H1 (cell line): ENCODE results near the gene GTF2I.
"Not testable (repeated sequence)": the region's sequence is repeated elsewhere in the genome, so short reads cannot be mapped to it uniquely, and the experiment has no call there.

ENCODE experiments used
- CBX5 ChIP-seq: fragments of 300-800, 300-1000 bp; sonication (generic); IDR thresholded peaks from 2 replicates; pipeline ENCODE4 v1.7.1; 2016; ENCODE audit warnings: antibody characterized with exemption, low read length, low read depth
- CBX8 ChIP-seq: fragments of 300-800, 300-1000 bp; sonication (generic); IDR thresholded peaks from 2 replicates; pipeline ENCODE4 v1.7.1; 2016; ENCODE audit warnings: low read depth, low read length, borderline replicate concordance
- CTCF ChIP-seq, 3 experiments: IDR thresholded peaks; 1 replicate in 2 of 3; 2 replicates in 1 of 3; pipeline versions ENCODE4 v1.5.1 to v1.6.1; 2011; ENCODE audit warnings: low read length in 3 of 3, mild to moderate bottlenecking in 3 of 3, inconsistent platforms in 2 of 3, low read depth in 1 of 3, moderate library complexity in 1 of 3; ENCODE audit not compliant: insufficient read depth in 1 of 3; ENCODE audit errors: control extremely low read depth in 1 of 3
- GABPA ChIP-seq: IDR thresholded peaks from 2 replicates; pipeline ENCODE4 v1.6.1; 2011; ENCODE audit warnings: mild to moderate bottlenecking, low read length, moderate library complexity, borderline replicate concordance; ENCODE audit not compliant: insufficient read depth
- NRF1 ChIP-seq: IDR thresholded peaks from 2 replicates; pipeline ENCODE4 v1.6.1; 2011; ENCODE audit warnings: mild to moderate bottlenecking, low read depth, low read length, improper control_type of control experiment
- PHF8 ChIP-seq: fragments of 200-600 bp; sonication (generic); conservative IDR thresholded peaks from 2 replicates; pipeline ENCODE4 v1.7.1; 2012; ENCODE audit warnings: low read depth, mild to moderate bottlenecking, inconsistent platforms, low read length, moderate library complexity
- POLR2A ChIP-seq, 2 experiments: IDR thresholded peaks; 1 replicate in 1 of 2; 2 replicates in 1 of 2; pipeline ENCODE4 v1.6.1; 2011; ENCODE audit warnings: low read depth in 2 of 2, low read length in 2 of 2, mild to moderate bottlenecking in 2 of 2; ENCODE audit errors: control extremely low read depth in 1 of 2
- POLR2AphosphoS5 ChIP-seq: IDR thresholded peaks from 2 replicates; pipeline ENCODE4 v1.6.1; 2011; ENCODE audit warnings: low read depth, low read length
- SUZ12 ChIP-seq: fragments of 200-600 bp; sonication (generic); IDR thresholded peaks from 2 replicates; pipeline ENCODE4 v1.6.1; 2012; ENCODE audit warnings: mild to moderate bottlenecking, inconsistent platforms, low read length, moderate library complexity, mixed read lengths
- YY1 ChIP-seq: IDR thresholded peaks from 2 replicates; pipeline ENCODE4 v1.6.1; 2011; ENCODE audit warnings: low read depth, mild to moderate bottlenecking, low read length
- ZNF274 ChIP-seq: IDR thresholded peaks from 2 replicates; pipeline ENCODE4 v1.7.0; 2012; ENCODE audit warnings: low read length, borderline replicate concordance; ENCODE audit errors: extremely low read depth

GRCh38 chr7:74660202-74660601, 2.7 kb downstream of the GTF2I start:
- not testable (repeated sequence) for TF ChIP-seq POLR2A (IDR thresholded peaks at IDR 0.05; ENCODE audit: control extremely low read depth in 1 of 2, low read depth in 2 of 2, low read length in 2 of 2); SUZ12; CBX5; GABPA; YY1; POLR2AphosphoS5; CTCF (IDR thresholded peaks at IDR 0.05; ENCODE audit: control extremely low read depth in 1 of 3, insufficient read depth in 1 of 3, low read depth in 1 of 3, low read length in 3 of 3); NRF1; CBX8; ZNF274; PHF8
